Measurements from ENCODE around the gene RUNX1.

The RUNX1 gene

DNA sequence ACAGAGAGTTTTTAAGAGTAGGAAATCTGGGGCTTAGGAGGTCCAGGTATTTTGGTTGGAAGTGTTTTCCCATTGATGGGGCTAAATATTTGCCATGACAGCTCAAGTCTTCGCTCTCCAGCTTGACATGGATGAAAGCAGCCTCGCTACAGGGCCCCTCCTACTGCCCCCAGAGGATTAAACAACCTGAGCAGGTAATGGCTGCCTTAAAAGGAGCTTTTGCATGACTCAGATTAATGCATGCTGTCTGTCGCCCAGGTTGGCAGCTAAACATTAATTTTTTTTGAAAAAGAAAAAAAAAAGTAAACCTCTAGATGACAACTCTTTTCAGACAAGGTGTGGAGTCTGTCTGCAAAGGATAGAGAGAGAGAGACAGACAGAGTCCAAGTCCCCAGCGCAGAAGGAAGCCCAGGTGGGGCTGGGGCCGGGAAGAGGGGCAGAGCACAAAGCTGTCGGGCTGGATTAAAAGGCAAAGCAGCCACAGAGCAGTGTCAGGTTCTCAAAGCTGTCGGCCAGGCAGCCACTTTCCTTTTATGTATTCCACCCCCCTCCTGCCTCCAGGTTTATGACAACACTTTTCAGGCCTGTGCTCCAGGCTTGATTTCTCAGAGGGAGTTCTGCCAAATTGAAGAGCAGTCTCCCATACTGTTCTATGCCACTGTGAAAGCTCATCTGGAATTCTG, 252.4 kb downstream of the RUNX1 start:
- Histone ChIP-seq H3K9ac (no peak overlapping the region), H3K27ac (no peak overlapping the region), H3K4me3 (ENCODE audit: low read depth, low read length) (no peak overlapping the region), H3K27me3 (ENCODE audit: control insufficient read depth, insufficient read depth, low read length) (no peaks in the 10 kb centered on the region), H3K4me2 (ENCODE audit: low read length) (no peak overlapping the region), H3K36me3 (ENCODE audit: control insufficient read depth, insufficient read depth, low read length) (no peaks in the 10 kb centered on the region), H2AFZ (no peak overlapping the region), H3K9me3 (ENCODE audit: control insufficient read depth, low read length) (no peaks in the 10 kb centered on the region), H3K4me1 (no peaks in the 10 kb centered on the region), H3K79me2 (no peaks in the 10 kb centered on the region)
- TF ChIP-seq CTCF (IDR thresholded peaks at IDR 0.05), result no peak

- no peaks in the 10 kb centered on the region for H3K27me3 ChIP-seq (ENCODE audit: control insufficient read depth, insufficient read depth, low read length)
- no peak overlapping the region for H3K27ac ChIP-seq
- H3K79me2 ChIP-seq, result no peaks in the 10 kb centered on the region
- no peak overlapping the region for H3K4me2 ChIP-seq (ENCODE audit: low read length)
- no peaks in the 10 kb centered on the region for H3K4me1 ChIP-seq
- H3K9me3 ChIP-seq (ENCODE audit: control insufficient read depth, low read length), result no peaks in the 10 kb centered on the region
- H3K9ac ChIP-seq, result no peak overlapping the region
- no peak overlapping the region for H2AFZ ChIP-seq
- no peak for TF ChIP-seq CTCF (IDR thresholded peaks at IDR 0.05)
- H3K4me3 ChIP-seq (ENCODE audit: low read depth, low read length), result no peak overlapping the region
- H3K36me3 ChIP-seq (ENCODE audit: control insufficient read depth, insufficient read depth, low read length), result no peaks in the 10 kb centered on the region
Measured at GRCh38 chr21:34795548-34796180, 253.4 kb downstream of the RUNX1 start.

DNA sequence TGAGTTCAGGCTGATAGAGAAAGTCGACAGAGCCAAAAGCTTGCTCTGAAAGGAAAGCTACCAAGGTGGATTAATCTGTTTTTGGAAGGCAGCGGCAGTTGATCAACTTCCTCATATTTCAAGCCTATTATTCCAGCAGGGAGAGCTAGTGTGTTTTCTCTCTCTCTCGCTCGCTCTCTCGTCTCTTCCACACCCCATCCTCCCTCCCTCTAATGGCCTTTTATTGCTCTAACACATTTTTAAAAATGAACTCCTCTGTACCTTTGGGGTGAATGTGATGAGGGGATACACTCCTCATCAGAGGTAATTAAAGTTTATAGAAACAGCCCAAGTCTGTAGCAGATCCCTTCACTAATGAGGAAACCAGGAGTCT, 253.9 kb downstream of the RUNX1 start:
- Histone ChIP-seq H3K27ac (no peak overlapping the region), H3K4me3 (ENCODE audit: low read depth, low read length) (no peak overlapping the region), H3K27me3 (ENCODE audit: control insufficient read depth, insufficient read depth, low read length) (no peaks in the 10 kb centered on the region), H3K9me3 (ENCODE audit: control insufficient read depth, low read length) (no peaks in the 10 kb centered on the region), H2AFZ (no peak overlapping the region), H3K9ac (no peak overlapping the region), H3K4me2 (ENCODE audit: low read length) (no peak overlapping the region), H3K79me2 (no peaks in the 10 kb centered on the region), H3K36me3 (ENCODE audit: control insufficient read depth, insufficient read depth, low read length) (no peaks in the 10 kb centered on the region), H3K4me1 (no peaks in the 10 kb centered on the region)
- no peak for TF ChIP-seq CTCF (IDR thresholded peaks at IDR 0.05)

DNA sequence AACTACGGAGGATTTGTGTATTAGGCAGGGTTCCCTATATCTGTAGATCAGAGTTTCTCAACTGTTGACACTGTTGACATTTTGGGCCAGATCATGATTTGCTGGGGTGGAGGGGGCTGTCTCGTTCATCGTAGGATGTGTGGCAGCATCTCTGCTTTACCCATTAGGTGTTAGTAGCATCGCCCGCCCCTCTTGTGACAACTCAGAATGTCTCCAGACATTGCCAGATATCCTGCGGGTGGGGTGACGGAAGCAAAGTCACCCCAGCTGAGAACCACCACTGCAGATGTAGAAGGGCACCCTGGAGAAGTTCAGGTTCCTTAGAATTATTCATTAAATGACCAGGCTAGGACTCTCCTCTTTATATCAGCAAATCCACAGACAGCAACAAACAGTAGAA, 254.4 kb downstream of the RUNX1 start:
- no peaks in the 10 kb centered on the region for H3K36me3 ChIP-seq (ENCODE audit: control insufficient read depth, insufficient read depth, low read length)
- no peak overlapping the region for H3K4me3 ChIP-seq (ENCODE audit: low read depth, low read length)
- H3K4me2 ChIP-seq (ENCODE audit: low read length), result no peak overlapping the region
- H3K27me3 ChIP-seq (ENCODE audit: control insufficient read depth, insufficient read depth, low read length), result no peaks in the 10 kb centered on the region
- H3K4me1 ChIP-seq, result no peaks in the 10 kb centered on the region
- no peak overlapping the region for H3K9ac ChIP-seq
- TF ChIP-seq CTCF (IDR thresholded peaks at IDR 0.05), result no peak
- no peaks in the 10 kb centered on the region for H3K9me3 ChIP-seq (ENCODE audit: control insufficient read depth, low read length)
- H3K79me2 ChIP-seq, result no peaks in the 10 kb centered on the region
- H2AFZ ChIP-seq, result no peak overlapping the region
- no peak overlapping the region for H3K27ac ChIP-seq

GRCh38 chr21:34793471-34793870, 255.6 kb downstream of the RUNX1 start:
- H3K27me3 ChIP-seq (ENCODE audit: control insufficient read depth, insufficient read depth, low read length), result no peaks in the 10 kb centered on the region
- TF ChIP-seq CTCF (IDR thresholded peaks at IDR 0.05), result no peak
- no peak overlapping the region for H3K4me2 ChIP-seq (ENCODE audit: low read length)
- H3K9me3 ChIP-seq (ENCODE audit: control insufficient read depth, low read length), result no peaks in the 10 kb centered on the region
- no peak overlapping the region for H2AFZ ChIP-seq
- no peak overlapping the region for H3K4me3 ChIP-seq (ENCODE audit: low read depth, low read length)
- no peak overlapping the region for H3K27ac ChIP-seq
- no peaks in the 10 kb centered on the region for H3K4me1 ChIP-seq
- no peaks in the 10 kb centered on the region for H3K79me2 ChIP-seq
- H3K9ac ChIP-seq, result no peak overlapping the region
- H3K36me3 ChIP-seq (ENCODE audit: control insufficient read depth, insufficient read depth, low read length), result no peaks in the 10 kb centered on the region
